ENCODE results near the gene PDSS2.

DNA sequence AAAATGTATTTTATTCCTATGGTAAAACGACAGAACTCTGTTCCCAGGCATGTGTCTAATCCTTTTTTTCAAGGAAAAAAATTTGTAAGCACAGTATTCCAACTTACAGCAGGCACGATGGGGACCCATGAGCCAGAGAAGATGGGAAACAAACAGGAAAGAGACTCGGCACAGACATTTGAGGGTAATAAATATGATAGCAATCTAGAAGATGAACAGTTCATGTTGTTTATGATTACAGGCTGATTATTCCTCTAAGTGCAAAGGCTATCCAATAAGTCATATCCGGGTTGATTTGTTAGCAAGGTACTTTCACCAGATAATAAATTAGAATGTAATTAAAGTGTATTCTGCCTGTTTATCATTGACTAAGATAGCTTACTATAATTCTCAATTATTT lies 43.2 kb downstream of the PDSS2 start:
- TF ChIP-seq, protein P1, sequence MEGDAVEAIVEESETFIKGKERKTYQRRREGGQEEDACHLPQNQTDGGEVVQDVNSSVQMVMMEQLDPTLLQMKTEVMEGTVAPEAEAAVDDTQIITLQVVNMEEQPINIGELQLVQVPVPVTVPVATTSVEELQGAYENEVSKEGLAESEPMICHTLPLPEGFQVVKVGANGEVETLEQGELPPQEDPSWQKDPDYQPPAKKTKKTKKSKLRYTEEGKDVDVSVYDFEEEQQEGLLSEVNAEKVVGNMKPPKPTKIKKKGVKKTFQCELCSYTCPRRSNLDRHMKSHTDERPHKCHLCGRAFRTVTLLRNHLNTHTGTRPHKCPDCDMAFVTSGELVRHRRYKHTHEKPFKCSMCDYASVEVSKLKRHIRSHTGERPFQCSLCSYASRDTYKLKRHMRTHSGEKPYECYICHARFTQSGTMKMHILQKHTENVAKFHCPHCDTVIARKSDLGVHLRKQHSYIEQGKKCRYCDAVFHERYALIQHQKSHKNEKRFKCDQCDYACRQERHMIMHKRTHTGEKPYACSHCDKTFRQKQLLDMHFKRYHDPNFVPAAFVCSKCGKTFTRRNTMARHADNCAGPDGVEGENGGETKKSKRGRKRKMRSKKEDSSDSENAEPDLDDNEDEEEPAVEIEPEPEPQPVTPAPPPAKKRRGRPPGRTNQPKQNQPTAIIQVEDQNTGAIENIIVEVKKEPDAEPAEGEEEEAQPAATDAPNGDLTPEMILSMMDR (conservative IDR thresholded peaks at IDR 0.05; ENCODE audit: low read length), result no peak
- no peak for TF ChIP-seq EZH2phosphoT487 (IDR thresholded peaks at IDR 0.05; ENCODE audit: borderline replicate concordance)
